ENCODE measurements around the gene OMP. TPM values are rescaled to one million over a fixed set of nuclear protein-coding genes. Genes with fewer than 3 reads are reported as not detected.

The OMP gene
- total RNA-seq, 1 donor from 2014 or later: not detected

DNA sequence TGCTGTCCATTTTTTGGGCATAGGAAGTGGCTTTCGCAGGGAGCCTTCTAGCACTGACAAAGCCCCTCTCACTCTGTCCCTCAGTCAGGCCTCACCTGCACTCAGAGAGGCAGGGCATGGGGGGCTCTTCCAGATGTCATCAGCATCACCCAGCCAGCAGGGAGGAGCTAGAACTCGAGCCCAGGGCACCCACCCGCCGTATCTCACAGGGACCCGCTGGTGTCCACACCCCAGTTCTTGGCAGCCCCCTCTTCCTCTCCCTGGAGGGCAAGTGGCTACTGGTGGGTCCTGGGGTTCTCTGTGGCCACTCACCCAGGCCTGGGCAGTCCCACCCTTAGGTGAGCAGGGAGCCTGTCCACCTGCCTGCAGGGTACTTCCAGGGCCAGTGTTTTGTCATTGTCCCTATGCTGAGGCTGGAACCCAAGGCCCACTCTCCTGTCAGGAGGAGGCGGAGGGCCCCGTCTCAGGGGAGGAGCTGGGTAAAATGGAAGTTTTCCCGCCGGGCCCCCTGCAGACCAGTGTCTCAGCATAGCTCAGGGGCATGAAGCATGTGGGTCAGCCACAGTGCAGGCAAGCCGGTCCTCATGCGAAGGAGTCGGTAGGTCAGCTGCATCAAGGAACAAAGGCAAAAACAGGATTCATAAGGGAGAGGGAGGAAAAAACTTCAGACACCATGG, 47.2 kb downstream of the OMP start:
- FAIRE-seq (no peak), DNase-seq (ENCODE audit: low spot score in 2 of 2) (no peak)

- FAIRE-seq (no peak), DNase-seq (ENCODE audit: low spot score in 2 of 2) (no peak)
Observed at GRCh38 chr11:77150836-77151235, 48.2 kb downstream of the OMP start.

- no peak for DNase-seq (ENCODE audit: low spot score in 2 of 2)
- FAIRE-seq: no peak
Observed at GRCh38 chr11:77151804-77152509, 49.3 kb downstream of the OMP start.

GRCh38 chr11:77152846-77153245, 50.2 kb downstream of the OMP start:
- FAIRE-seq: no peak

More at GRCh38 chr11:77152846-77153245, 50.2 kb downstream of the OMP start:
- no peak for DNase-seq (ENCODE audit: low spot score in 2 of 2)

Other genes with a start within 250 kb of the OMP start
- gene ACER3, start 241.9 kb upstream of the OMP start, total RNA-seq: 14.7 TPM
- gene B3GNT6, start 68.4 kb upstream of the OMP start, total RNA-seq: not detected
- 8.6 TPM for gene CAPN5, start 35.9 kb upstream of the OMP start, total RNA-seq
- 0.82 TPM for gene MYO7A, start 25.4 kb downstream of the OMP start, total RNA-seq
- gene GDPD4, start 198.8 kb downstream of the OMP start, total RNA-seq: not detected